SK-N-SH (cell line): ENCODE data around the gene SMAP1. TPM values are rescaled to one million over a fixed set of nuclear protein-coding genes. Genes with fewer than 3 reads are reported as not detected.

Source experiments
- CTCF ChIA-PET: fragments of 300-600, 350-600 bp; formaldehyde crosslinking; extraction: SDS; loops from one replicate; lab custom pipeline; 2021; lab: Yijun Ruan, JAX
- POLR2A ChIA-PET: fragments of 350-600 bp; sonication (Branson Sonifier 250); formaldehyde crosslinking; extraction: SDS; loops from one replicate; lab custom pipeline; 2020; ENCODE audit warnings: antibody characterized with exemption, inconsistent platforms; lab: Yijun Ruan, JAX
- DNase-seq: peaks from one replicate; pipeline ENCODE4 v3.0.0; 2012
- H2AFZ ChIP-seq: fragments of 200-600 bp; sonication (generic); 2 replicates; pipeline ENCODE4 v1.8.1; 2016; ENCODE audit warnings: antibody characterized with exemption, mild to moderate bottlenecking, low read depth
- H3F3A ChIP-seq: fragments of 200-600 bp; sonication (generic); replicated peaks from 2 replicates; pipeline ENCODE3; 2016; ENCODE audit warnings: antibody characterized with exemption, mild to moderate bottlenecking; ENCODE audit not compliant: insufficient read depth
- H3K27ac ChIP-seq, 2 experiments: fragments of 200-500 bp in 1 of 2; fragments of 200-600 bp in 1 of 2; sonication (Bioruptor generic) in 1 of 2; sonication (generic), shearing (Covaris generic) in 1 of 2; 2 replicates each; pipeline versions ENCODE4 v1.5.1 to v1.6.1; 2014 to 2016; ENCODE audit warnings: low read depth in 2 of 2, inconsistent platforms in 1 of 2, low read length in 1 of 2, mild to moderate bottlenecking in 1 of 2, mixed read lengths in 1 of 2
- H3K27me3 ChIP-seq: fragments of 200-600 bp; sonication (generic), shearing (Covaris generic); 2 replicates; pipeline ENCODE4 v1.6.1; 2016; ENCODE audit warnings: mixed run types; ENCODE audit not compliant: insufficient read depth
- H3K36me3 ChIP-seq, 2 experiments: fragments of 200-500 bp in 1 of 2; fragments of 200-600 bp in 1 of 2; sonication (Bioruptor generic) in 1 of 2; sonication (generic) in 1 of 2; replicated peaks in 1 of 2; 2 replicates each; pipeline versions ENCODE3 to v1.5.1; 2014 to 2016; ENCODE audit warnings: low read length in 1 of 2, mild to moderate bottlenecking in 1 of 2; ENCODE audit not compliant: insufficient read depth in 2 of 2, control insufficient read depth in 1 of 2
- H3K4me1 ChIP-seq, 2 experiments: fragments of 200-500 bp in 1 of 2; fragments of 200-600 bp in 1 of 2; sonication (Bioruptor generic) in 1 of 2; sonication (generic), shearing (Covaris generic) in 1 of 2; 2 replicates each; pipeline versions ENCODE4 v1.5.1 to v1.6.1; 2014 to 2016; ENCODE audit warnings: low read depth in 1 of 2, low read length in 1 of 2, mixed run types in 1 of 2; ENCODE audit not compliant: insufficient read depth in 2 of 2, control insufficient read depth in 1 of 2
- H3K4me2 ChIP-seq: fragments of 200-600 bp; sonication (generic), shearing (Covaris generic); 2 replicates; pipeline ENCODE4 v1.6.1; 2017; ENCODE audit warnings: mixed run types
- H3K4me3 ChIP-seq, 2 experiments: fragments of 200-500 bp in 1 of 2; fragments of 200-600 bp in 1 of 2; sonication (Bioruptor generic) in 1 of 2; sonication (generic), shearing (Covaris generic) in 1 of 2; 2 replicates each; pipeline versions ENCODE4 v1.5.1 to v1.8.1; 2014 to 2016; ENCODE audit warnings: low read depth in 2 of 2, inconsistent platforms in 1 of 2, low read length in 1 of 2, mild to moderate bottlenecking in 1 of 2, mixed read lengths in 1 of 2, moderate library complexity in 1 of 2
- H3K79me2 ChIP-seq: fragments of 200-600 bp; sonication (generic); 2 replicates; pipeline ENCODE4 v1.8.1; 2017; ENCODE audit warnings: mild to moderate bottlenecking; ENCODE audit not compliant: insufficient read depth
- H3K9ac ChIP-seq: fragments of 200-600 bp; sonication (generic); 2 replicates; pipeline ENCODE4 v1.6.1; 2017; ENCODE audit warnings: mixed run types
- H3K9me2 ChIP-seq: fragments of 200-600 bp; sonication (generic); 2 replicates; pipeline ENCODE4 v1.6.1; 2017; ENCODE audit warnings: mixed run types
- H3K9me3 ChIP-seq: fragments of 200-600 bp; sonication (generic); 2 replicates; pipeline ENCODE4 v1.6.1; 2017; ENCODE audit warnings: mixed run types, mild to moderate bottlenecking, moderate library complexity
- H4K20me1 ChIP-seq: fragments of 200-600 bp; sonication (generic); 2 replicates; pipeline ENCODE4 v1.6.1; 2017; ENCODE audit warnings: mild to moderate bottlenecking, mixed run types; ENCODE audit not compliant: insufficient read depth
- CTCF ChIP-seq: fragments of 200-600 bp; sonication (generic); IDR thresholded peaks from 2 replicates; pipeline ENCODE4 v1.6.1; 2017; ENCODE audit warnings: antibody characterized with exemption, mild to moderate bottlenecking, moderate library complexity
- EP300 ChIP-seq, 2 experiments: IDR thresholded peaks; 2 replicates each; pipeline versions ENCODE4 v1.4.0 to v1.6.1; 2012; ENCODE audit warnings: borderline replicate concordance in 1 of 2, low read depth in 1 of 2, low read length in 1 of 2
- FOXJ3 ChIP-seq: sonication (generic); formaldehyde crosslinking; IDR thresholded peaks from 2 replicates; pipeline ENCODE4 v1.5.1; 2020; ENCODE audit warnings: mild to moderate bottlenecking, missing genetic modification reagents
- FOXM1 ChIP-seq: IDR thresholded peaks from 2 replicates; pipeline ENCODE4 v1.4.0; 2012; ENCODE audit warnings: low read depth, mild to moderate bottlenecking
- GATA2 ChIP-seq: sonication (generic); formaldehyde crosslinking; IDR thresholded peaks from 2 replicates; pipeline ENCODE4 v1.5.0; 2020; ENCODE audit warnings: mild to moderate bottlenecking, missing genetic modification reagents
- IRF3 ChIP-seq: fragments of 150-350 bp; IDR thresholded peaks from 2 replicates; pipeline ENCODE4 v1.6.1; 2016; ENCODE audit warnings: mild to moderate bottlenecking, low read depth, low read length
- MAX ChIP-seq: IDR thresholded peaks from 2 replicates; pipeline ENCODE4 v1.4.0; 2012; ENCODE audit warnings: low read depth
- MEF2A ChIP-seq: IDR thresholded peaks from 2 replicates; pipeline ENCODE4 v1.4.0; 2012; ENCODE audit warnings: low read depth, borderline replicate concordance
- MXI1 ChIP-seq: IDR thresholded peaks from 2 replicates; pipeline ENCODE4 v1.6.1; 2012; ENCODE audit warnings: mild to moderate bottlenecking, low read depth, low read length, improper control_type of control experiment
- NFIC ChIP-seq: IDR thresholded peaks from 2 replicates; pipeline ENCODE4 v1.4.0; 2012; ENCODE audit warnings: borderline replicate concordance
- NRF1 ChIP-seq: IDR thresholded peaks from 2 replicates; pipeline ENCODE4 v1.6.1; 2012; ENCODE audit warnings: low read depth, mild to moderate bottlenecking, low read length
- RAD21 ChIP-seq: IDR thresholded peaks from 2 replicates; pipeline ENCODE4 v1.6.1; 2012; ENCODE audit warnings: mild to moderate bottlenecking, low read length
- SMC3 ChIP-seq: IDR thresholded peaks from 2 replicates; pipeline ENCODE4 v1.6.1; 2012; ENCODE audit warnings: low read depth, low read length, improper control_type of control experiment
- TCF12 ChIP-seq: IDR thresholded peaks from 2 replicates; pipeline ENCODE4 v1.4.0; 2012
- TEAD4 ChIP-seq: IDR thresholded peaks from 2 replicates; pipeline ENCODE4 v1.4.0; 2012; ENCODE audit warnings: mild to moderate bottlenecking, borderline replicate concordance; ENCODE audit not compliant: insufficient read depth
- USF2 ChIP-seq: fragments of 150-350 bp; IDR thresholded peaks from 2 replicates; pipeline ENCODE4 v1.6.1; 2017; ENCODE audit warnings: antibody characterized with exemption, low read length, low read depth, borderline replicate concordance
- ZBTB33 ChIP-seq: IDR thresholded peaks from 2 replicates; pipeline ENCODE4 v1.4.0; 2012; ENCODE audit warnings: low read depth, borderline replicate concordance
- WGBS: methylation state at CpG from one replicate; pipeline ENCODE4 v1.1.6; 2017; ENCODE audit warnings: low lambda C conversion rate; 5-methylcytosine and 5-hydroxymethylcytosine counted together
- polyA plus RNA-seq, 3 experiments: library from polyadenylated mRNA; depleted of rRNA; stranded (reverse); fragments of >200 nt; gene quantifications; 2 replicates each; pipeline ENCODE4 v1.2.3, GENCODE V29; 2012
- TF ChIP-seq, protein P1 (sequence below): IDR thresholded peaks from 2 replicates; pipeline ENCODE4; 2012

SMAP1 gene
- polyA plus RNA-seq, 1 of the 3 experiments (the other 2 are of a cell fraction): 12.6 TPM

DNA sequence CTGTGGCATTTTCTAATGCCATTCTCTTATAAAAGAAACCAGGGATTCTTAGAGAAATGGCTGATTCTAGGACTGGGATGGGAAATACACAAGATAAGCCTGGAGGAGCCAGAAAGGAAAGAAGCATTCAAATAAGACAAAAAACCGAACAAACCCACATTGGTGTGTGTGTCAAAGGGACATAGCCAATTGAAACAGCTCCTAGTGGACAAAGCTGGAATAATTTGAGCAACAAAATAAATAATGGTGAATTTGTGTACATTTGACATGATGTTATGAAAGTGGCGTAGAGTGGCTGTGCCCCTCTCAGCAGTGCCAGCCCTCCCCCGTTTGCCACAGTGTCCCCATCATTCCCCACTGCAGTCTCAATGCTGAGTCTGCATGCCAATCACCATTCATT lies 233.6 kb downstream of the SMAP1 start:
- Histone ChIP-seq H3K27me3 (no peaks in the 10 kb centered on the region), H3K27ac (no peak overlapping the region), H3K4me1 (no peaks in the 10 kb centered on the region), H3K9me3 (no peaks in the 10 kb centered on the region), H3K9me2 (no peaks in the 10 kb centered on the region), H3K9ac (no peak overlapping the region), H3K4me3 (no peak overlapping the region), H3K4me2 (no peak overlapping the region), H4K20me1 (no peaks in the 10 kb centered on the region), H3K79me2 (no peaks in the 10 kb centered on the region), H3F3A (no peaks in the 10 kb centered on the region), H3K36me3 (no peaks in the 10 kb centered on the region), H2AFZ (no peak overlapping the region)
- CTCF ChIA-PET: interaction anchor here (1.0 to 5.2 kb wide), 9 partner anchors 9 to 592 kb away, joined by 3 to 22 read pairs (median 5); no protein-coding TSS in a partner anchor
- POLR2A ChIA-PET: no interaction called here
- WGBS: 46% methylated on average over 3 of the region's 3 CpGs
- peak; percentile 49 for TF ChIP-seq CTCF
- TF ChIP-seq FOXM1: no peak
- no peak for TF ChIP-seq NFIC
- TF ChIP-seq GATA2 (CRISPR knock-in tag): no peak
- TF ChIP-seq MAX: no peak
- no peak for TF ChIP-seq RAD21
- TF ChIP-seq NRF1: no peak
- no peak for DNase-seq

DNA sequence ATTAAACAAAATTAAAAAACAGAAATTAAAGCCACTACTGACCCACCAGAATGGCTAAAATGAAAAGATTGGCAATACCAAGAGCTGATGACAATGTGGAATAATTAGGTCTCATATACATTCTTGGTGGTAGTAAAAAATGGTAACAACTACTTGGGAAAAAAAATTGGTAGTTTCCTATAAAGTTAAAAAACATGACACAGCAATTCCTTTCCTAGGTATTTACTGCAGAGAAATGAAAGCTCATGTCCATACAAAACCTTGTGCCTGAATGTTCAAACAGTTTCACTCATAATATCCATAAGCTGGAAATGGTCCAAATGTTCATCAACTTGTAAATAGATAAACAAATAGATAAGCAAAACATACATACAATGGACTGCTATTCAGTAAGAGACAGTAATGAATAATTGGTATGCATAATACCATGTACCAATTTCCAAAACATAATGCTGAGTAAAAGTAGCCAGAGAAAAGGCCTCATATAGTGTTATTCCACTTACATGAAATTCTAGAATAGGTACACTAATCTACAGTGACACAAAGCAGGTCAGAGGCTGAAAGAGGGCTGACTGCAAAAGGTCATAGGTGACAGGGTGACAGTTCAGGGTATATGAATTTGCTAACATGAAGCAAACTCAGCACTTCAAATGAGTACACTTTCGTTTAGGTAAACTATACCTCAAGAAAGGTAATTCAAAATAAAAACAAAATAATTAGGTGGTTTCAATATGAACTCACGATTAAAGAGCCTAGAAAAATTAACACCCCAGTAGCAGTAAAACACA lies 236.2 kb downstream of the SMAP1 start:
- Histone ChIP-seq H3K9me2 (no peaks in the 10 kb centered on the region), H3K4me1 (no peaks in the 10 kb centered on the region), H3K27me3 (no peaks in the 10 kb centered on the region), H3K9me3 (no peaks in the 10 kb centered on the region), H3K4me2 (no peak overlapping the region), H2AFZ (no peak overlapping the region), H3K79me2 (no peaks in the 10 kb centered on the region), H3K27ac (no peak overlapping the region), H3F3A (no peaks in the 10 kb centered on the region), H3K4me3 (no peak overlapping the region), H3K9ac (no peak overlapping the region), H3K36me3 (no peaks in the 10 kb centered on the region), H4K20me1 (no peaks in the 10 kb centered on the region)
- WGBS: 21% methylated on average over 2 of the region's 2 CpGs
- ChIA-PET POLR2A (no interaction called here), CTCF (interaction anchor here (0.6 to 5.2 kb wide), 3 partner anchors 16 to 489 kb away, joined by 3 to 22 read pairs (median 3); no protein-coding TSS in a partner anchor)
- no peak for DNase-seq
- TF ChIP-seq TEAD4 (no peak), ZBTB33 (no peak), NFIC (no peak), USF2 (no peak), TCF12 (no peak), MXI1 (no peak), FOXM1 (no peak), EP300 (IDR thresholded peaks at IDR 0.05; ENCODE audit: borderline replicate concordance in 1 of 2, low read depth in 1 of 2, low read length in 1 of 2) (no peak), IRF3 (no peak), FOXJ3 (no peak), SMC3 (no peak), MEF2A (no peak), GATA2 (CRISPR knock-in tag) (no peak)
- TF ChIP-seq, protein P1, sequence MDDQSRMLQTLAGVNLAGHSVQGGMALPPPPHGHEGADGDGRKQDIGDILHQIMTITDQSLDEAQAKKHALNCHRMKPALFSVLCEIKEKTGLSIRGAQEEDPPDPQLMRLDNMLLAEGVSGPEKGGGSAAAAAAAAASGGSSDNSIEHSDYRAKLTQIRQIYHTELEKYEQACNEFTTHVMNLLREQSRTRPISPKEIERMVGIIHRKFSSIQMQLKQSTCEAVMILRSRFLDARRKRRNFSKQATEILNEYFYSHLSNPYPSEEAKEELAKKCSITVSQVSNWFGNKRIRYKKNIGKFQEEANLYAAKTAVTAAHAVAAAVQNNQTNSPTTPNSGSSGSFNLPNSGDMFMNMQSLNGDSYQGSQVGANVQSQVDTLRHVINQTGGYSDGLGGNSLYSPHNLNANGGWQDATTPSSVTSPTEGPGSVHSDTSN: no peak
